HG02840 (cell line): Measurements from ENCODE around the gene PRKAG1.

Experiments
- ATAC-seq: cut with Tn5 transposase; IDR thresholded peaks from one replicate; pipeline ENCODE4 v1.9.1; 2021; ENCODE audit warnings: mild to moderate bottlenecking, moderate library complexity, moderate number of reproducible peaks; ENCODE audit not compliant: unreplicated experiment, low FRiP score

Gene PRKAG1

DNA sequence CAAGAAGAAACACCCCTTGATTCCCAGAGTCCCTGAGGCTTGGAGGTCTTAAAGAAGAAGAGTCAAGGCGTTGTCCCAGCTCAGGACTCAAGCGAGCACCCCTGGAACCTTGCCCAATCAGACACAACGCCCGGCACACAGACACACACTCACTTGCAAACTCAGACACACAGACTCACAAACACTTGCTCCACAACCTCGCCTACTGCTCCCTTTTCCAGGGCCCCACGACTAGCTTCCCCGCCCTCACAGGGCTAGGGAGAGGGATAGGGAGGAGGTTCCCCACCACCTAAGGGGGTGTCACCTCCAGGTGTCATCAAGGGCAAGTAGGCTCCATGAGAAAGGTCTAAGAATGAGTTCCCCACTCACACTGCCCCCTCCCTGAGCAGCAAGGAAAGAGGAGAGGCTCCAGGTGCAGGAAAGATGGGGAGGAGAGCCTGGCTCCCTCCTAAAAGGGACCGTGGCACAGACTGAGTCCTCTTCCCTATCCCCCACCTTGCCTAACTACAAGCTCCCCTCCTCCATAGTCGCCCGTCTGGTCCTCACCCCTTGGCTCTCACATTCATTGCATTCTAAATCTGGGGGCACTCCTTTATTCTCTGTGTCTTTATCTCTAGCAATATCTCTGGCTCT, 47.8 kb downstream of the PRKAG1 start:
- no peak for ATAC-seq

GRCh38 chr12:48969833-48970701, 48.5 kb downstream of the PRKAG1 start:
- ATAC-seq: no peak

DNA sequence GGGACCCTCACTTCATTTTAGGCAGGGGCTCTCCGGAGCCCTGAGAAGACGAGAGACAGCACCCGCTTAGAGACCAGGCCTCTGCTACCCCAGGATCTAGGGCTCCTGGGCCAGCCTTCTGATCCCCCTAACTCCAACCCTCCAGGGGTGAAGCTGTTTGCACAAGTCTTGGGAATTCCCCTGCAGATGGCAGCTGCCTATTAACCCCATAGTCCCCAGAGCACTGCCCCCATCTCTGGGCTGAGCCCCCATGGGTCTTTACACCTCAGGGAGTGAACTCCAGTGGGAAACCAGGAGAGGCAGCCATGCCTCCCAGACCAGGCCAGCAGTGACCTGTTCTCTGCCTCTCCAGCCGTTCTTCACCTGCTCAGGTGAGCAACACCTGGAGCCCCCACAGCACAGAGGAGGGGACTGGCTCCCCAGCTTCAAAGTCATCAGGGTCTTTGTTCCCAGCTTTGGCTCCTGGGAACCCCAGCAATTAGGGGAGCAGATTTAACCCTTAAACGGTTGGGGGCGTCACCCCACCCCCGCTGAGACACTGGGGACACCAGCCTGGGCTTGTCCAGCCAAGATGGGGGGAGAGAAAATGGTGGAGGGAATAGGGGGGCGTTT, 49.3 kb downstream of the PRKAG1 start:
- no peak for ATAC-seq

DNA sequence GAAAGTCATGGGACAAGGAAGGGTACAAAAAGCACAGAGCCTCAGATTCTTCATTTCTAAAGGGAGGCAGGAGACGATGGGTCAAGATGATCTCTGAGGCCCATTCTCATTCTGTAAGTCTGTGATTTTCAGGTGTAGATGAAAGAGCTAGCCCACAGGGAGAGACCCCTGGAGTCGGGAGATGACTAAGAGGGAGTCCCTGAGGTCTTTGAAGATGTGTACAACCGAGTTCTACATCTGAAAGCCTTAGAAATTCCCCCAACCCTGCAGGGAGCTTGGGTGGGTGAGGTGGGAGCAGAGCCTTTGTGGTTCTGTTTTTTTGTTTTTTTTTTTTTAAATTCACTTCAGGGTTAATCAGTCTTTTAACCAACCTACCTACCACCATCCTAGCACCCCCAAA, 50.1 kb downstream of the PRKAG1 start:
- ATAC-seq: no peak

DNA sequence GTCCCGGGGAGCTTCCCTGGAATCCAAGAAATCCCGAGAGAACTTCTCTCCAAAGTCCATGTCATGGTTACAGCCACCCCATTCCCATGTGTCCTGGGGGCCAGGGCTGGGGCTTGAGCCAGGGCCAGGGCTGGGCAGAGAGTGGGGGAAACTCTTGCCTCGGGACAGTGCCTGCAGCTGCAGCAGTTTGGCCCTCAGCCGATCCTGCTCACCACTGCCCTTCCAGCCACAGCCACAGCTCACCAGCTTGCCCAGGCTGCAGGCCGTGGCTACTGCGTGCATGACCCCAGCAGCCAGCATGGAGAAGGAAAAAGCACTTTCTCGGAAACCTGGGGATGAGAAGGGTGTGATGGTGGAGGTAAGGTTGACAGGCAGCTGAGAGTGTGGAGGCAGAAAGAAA, 50.6 kb downstream of the PRKAG1 start:
- no peak for ATAC-seq

DNA sequence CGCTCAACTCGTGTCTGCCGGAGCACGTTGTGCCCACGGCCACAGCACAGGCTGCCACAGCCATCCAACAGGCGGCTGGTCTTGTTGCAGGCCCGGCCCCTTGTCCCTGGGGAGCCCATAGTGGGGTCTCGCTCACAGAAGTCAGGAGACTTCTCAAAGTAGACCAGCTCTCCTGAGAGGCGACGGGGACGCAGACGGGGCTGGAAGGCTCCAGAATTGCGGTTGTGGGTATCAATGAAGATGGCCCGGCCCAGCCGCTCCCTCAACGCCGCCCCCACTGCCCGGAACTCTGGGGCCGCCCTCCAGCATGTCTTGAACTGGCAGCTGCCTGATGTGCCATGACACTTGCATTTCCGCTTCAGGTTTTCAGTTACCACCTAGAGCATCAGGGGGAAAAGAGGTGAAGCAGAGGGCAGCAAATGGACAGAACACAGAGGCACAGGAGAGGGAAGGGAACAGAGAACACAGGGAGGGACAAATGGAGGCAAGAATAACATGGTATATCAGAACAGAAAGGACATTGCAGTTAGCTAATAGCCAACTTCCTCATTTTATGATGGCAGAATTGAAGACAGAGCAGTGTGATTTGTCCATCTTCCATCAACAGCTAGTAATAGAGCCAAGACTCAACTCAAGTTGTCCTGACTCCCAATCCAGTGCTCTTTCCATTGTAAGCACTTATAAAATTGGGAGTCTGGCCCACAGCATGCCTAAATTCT, 52.2 kb downstream of the PRKAG1 start:
- no peak for ATAC-seq

DNA sequence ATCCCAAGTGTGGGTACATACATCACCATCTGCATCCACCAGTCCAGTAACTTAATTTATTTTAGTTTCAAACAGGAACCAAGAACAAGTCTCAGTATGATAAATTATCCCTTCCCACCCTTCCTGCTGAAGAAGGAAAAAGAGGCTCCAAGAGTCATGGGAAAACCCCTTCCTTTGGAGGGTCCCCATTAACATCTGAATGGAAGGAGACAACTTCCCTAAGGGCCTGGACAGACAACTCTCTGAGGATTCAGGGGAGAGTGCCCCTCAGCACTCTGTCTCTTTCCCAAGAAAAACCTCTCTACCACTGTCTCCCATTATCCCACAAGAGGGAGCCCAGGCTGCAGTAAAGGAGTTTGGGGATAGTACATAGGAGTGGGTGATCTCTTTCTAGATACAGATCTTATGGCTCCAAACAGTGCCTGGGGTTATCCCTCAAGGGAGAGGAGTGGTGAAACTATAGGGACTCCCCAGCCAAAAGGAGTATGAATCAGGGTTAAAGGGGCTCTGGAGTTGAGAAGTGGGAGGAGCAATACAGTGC, 53.2 kb downstream of the PRKAG1 start:
- ATAC-seq: no peak

- ATAC-seq: no peak
These were observed 56.8 kb downstream of the PRKAG1 start for GRCh38 chr12:48961801-48962200.

DNA sequence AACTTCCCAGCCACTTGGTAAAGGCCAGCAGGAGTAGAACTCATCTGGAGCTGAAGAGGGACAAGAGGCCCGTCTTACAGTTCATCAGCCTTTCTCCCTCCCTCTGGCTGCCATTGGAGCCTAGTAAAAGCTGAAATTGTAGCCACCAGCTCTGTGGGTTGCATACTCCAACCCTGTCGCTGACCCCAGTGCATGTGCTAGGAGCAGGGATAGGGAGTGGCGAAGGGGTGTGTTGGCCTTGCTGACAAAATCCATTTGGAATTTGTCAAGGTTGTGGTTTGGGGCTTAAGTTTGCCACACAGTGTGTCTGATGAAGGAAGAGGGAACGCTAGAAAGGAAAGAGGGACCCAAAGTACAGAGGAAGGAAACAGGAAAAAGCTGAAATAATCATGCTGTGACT, 57.2 kb downstream of the PRKAG1 start:
- no peak for ATAC-seq

- no peak for ATAC-seq
These were observed 57.7 kb downstream of the PRKAG1 start for GRCh38 chr12:48960834-48961233.

GRCh38 chr12:48958049-48958388, 60.6 kb downstream of the PRKAG1 start:
- no peak for ATAC-seq

- peak; percentile 70 for ATAC-seq
These were observed 61.2 kb downstream of the PRKAG1 start, which contains the start of gene ARF3 for GRCh38 chr12:48957141-48958048. ARF3 (minus strand) TSS chr12:48957487; CDS start chr12:48941095, 16,392 bp downstream.

DNA sequence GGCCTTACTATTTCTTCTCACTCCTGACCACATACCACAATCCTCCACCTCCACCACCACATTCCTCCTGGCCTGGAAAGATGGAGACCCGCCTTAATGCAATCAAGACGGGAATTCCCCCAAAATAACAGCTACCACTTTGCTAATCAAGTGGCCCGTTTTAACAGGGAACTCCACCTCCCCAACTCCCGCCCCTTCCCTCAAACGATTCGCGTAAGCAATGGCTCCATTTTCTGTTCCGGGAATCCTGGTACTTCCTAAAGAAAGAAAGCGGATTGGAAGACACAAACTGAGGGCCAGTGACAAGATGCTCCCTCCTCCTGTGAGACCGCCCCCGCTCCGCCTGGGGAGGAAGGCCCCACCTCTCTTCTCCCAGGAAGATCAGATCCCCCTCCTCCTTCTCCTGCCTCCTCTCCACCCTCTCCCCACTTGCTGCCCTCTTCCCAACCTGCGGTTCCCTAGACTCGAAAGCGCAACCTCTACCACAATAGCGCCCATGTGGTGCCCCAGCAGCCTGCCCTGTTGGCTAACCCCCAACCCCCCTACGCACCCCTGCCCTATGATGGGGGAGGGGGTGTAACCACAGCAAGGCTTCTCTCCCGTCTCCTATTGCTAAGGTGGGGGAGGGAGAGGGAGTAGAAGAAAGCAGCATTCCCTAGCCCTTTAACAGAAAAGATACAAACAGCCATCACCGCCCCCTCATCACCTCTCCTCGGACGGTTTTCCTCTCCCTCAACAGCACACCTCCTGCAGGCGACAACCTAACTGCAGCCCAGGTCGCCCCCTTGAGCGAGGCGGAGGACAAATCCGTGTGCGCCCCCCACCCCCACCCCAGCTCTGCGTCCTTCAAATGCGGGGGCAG, 62.1 kb downstream of the PRKAG1 start:
- no peak for ATAC-seq

DNA sequence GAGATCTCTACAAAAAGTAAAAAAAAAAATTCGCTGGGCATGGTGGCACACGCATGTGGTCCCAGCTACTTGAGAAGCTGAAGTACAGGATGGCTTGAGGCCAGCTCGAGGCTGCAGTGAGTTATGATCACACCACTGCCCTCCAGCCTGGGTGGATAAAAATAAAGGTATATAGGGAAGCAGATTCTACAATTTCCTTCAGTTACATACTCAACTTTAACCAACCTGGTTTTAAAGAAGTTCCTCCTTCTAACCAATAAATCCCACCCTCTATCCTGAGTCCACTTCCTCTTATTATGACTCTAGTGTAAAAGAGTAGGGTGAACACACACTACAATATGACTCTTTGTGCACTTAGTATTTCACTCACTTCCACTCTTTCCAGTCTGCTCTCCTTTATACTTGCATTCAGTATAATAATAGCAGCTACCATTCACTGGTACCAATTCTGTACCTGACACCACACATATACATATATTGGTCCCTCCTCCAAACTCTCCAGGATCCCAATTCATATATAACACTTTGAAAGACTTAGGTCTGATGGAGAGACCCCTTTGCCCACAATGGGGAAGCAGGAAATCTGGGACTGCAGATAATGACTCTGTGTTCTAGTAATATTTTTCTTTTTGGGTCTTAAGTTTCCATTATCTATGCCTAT, 63.6 kb downstream of the PRKAG1 start:
- no peak for ATAC-seq

- ATAC-seq: no peak
These were observed 64.5 kb downstream of the PRKAG1 start for GRCh38 chr12:48954061-48954460.

DNA sequence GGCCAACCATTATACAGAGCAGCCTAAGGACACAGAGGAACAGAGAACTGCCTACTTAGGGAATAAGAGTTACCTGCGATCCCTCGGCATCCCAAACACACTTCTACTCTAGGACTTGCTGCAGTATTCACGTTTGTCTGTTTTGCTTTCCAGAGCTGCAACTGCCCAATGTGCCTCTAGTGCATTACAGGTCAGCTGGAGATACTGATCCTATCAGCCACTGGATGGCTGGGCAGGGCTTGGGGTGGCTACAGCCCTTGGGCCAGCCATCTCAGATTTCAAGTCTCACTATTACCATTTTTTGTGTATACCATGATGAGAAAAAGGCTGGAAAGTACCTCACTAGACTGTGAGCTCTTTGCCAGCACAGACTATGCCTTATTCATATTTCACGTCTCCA, 65.9 kb downstream of the PRKAG1 start:
- ATAC-seq: no peak
